ENCODE measurements around the gene ARHGEF1.
"Not testable (repeated sequence)": the region's sequence is repeated elsewhere in the genome, so short reads cannot be mapped to it uniquely, and the experiment has no call there.

The ARHGEF1 gene

DNA sequence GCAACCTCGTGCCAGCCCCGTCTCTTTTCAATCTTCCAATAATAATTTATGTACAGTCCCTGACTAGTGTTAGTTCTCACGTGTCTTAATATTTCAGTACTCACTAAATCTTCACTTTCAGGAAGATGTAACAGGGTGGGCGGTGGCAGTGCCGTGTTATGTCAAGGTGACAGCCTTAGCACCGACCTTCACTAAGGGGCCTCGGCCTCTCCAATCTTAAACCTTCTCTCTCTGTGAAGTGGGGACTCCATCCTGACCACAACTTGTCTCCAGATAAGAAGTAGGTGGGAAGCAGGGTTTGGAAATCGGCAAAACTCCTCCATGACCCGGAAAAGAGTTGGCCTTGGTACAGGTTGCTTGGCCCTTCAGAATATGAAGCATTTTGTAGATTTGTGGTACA lies 21.1 kb upstream of the ARHGEF1 start:
- no peak for DNase-seq (ENCODE audit: low read depth in 2 of 2)

DNA sequence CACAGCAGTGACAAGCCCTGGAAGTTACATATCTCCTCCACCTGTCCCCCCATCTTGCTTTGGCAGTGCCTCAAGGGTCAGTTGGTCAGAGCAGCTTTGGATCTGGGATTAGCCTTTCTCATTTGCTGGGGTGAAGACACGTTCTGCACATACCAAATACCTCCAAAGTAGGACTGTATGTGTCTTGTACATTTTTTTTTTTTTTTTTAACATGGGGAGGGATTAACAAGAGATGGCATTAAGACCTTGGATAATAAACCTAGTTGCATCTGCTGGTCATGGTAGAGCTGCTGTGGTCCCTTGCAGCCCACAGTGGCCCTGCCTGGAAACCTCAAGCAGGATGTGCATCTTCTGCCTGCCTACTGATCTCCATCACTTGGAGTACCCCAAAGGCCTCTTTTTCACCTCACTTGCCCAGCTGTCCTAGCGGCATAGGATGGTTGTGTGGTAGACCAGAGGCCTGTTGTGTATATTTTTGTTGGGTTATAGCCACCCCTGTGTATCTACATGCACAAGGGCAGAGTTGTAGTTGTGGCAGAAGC lies 20.5 kb upstream of the ARHGEF1 start:
- no peak for DNase-seq (ENCODE audit: low read depth in 2 of 2)

DNA sequence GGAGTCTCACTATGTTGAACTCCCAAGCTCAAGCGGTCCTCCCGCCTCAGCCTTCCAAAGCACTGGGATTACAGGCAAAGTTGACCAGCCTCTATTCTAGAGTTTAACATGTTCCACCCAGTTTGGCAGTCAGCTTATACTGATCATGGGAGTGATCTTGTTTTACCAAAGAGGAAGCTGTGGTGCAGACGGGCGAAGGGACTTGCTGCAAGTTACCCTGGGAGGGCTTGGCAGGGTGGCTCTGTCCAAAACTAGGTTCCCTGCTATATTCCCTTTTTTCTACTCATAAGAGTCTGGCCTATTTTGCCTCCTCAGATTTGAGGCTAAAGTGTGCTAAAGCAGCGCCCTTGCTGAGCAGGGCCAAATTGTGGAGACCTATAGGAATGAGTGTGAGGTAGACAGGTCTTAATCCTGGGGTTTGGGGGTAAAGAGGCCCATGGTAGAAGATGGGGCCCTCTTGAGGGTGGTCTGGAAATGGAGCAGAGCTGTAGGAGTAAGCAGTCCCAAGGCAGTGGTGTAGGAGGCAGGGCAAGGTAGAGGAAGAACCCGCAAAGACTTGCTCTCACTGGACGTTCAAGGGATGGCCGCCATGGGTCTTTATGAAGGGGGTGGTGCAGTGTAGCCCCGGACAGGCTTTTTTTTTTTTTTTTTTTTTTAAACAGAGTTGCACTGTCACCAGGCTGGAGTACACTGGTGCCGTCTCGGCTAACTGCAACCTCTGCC lies 19.6 kb upstream of the ARHGEF1 start:
- DNase-seq (ENCODE audit: low read depth in 2 of 2): no peak

DNA sequence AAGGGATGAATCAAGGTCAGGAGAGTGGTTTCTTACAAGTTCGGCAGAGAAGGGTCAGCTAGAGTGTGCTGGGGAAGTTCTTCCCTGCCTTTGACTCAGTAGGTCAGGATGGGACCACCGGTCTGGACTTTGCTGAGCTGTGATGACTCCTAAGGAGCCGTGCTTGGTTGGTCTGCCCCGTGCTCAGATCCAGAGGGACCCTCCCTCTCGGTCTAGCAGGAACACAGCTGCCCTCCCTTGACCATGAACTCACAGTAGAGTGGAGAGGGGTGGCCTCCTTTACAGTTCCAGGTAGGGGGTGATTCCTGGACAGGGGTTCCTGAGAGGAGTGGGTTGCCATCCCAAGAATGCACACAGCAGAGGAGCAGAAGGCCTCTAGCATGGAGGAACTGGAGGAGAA lies 18.6 kb upstream of the ARHGEF1 start:
- DNase-seq (ENCODE audit: low read depth in 2 of 2): no peak

DNA sequence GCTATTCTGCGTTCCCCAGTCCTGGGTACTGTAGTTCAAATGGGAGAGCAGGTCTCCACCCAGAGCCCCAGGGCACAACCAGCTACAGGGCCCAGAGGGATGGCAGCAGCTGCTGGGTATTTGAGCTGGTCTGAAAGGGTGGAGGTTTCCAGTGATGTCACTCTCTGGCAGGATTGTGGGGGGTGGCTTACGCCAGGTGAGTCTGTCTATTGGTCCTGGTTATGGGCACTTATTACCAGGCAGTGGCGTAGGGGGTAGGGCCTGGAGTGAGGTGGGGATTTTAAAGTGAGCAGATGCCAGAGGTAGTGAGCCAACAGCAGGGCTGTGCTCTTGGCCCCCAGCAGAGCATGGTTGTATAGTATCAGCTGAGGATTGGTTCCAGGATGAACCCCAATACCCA lies 16.7 kb upstream of the ARHGEF1 start:
- DNase-seq (ENCODE audit: low read depth in 2 of 2): no peak

DNA sequence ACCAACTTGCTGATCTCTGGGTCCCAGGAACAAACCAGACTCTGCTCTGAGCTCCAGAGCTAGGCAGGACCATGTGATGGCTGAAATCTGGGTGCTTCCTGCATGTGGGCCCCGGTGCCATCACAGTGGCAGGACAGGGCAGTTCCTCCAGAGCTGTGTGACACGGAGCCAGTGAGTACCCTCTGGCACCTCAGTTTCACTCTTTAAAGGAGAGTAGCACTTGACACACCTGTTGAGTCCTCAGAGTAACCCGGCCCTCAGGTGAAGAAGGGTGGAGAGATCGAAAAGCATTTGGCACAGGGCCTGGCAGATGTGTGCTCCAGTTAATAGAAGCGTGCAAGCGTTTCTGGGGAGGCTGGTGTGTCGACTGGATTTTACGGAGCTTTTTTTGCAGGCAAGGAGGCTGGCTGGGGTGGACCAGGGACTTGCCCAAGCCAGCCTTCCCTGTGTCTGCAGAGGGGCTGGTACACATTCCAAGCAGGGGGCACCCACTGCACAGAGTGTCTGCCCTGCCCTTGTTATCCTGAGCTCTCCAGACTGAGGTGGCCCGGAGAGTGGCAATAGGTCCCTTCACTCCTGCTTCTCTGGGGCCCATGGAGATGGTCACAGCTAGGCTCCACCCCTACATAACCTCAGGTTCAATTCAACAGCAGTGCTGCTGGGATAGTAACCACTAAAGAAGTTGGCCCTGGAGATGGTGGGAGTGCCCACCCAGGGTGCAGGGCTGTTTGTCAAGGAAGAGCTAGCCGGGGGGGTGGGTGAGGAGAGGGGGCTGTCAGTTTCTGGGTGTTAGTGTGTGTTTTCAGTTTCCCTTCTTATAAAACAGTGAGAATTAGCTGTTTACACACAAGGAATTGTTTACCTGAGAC lies 14.6 kb upstream of the ARHGEF1 start:
- no peak for DNase-seq (ENCODE audit: low read depth in 2 of 2)

DNA sequence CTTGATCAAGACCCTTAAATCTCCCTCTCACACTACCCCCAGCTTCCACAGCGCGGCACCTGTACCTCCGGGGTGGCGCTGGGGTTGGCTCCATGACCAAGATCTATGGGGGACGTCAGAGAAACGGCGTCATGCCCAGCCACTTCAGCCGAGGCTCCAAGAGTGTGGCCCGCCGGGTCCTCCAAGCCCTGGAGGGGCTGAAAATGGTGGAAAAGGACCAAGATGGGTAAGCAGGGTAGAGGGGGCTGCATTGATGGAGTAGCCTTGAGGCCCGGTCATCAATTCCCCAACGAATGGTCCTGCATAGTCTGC lies 14.0 kb upstream of the ARHGEF1 start:
- no peak for DNase-seq (ENCODE audit: low read depth in 2 of 2)

DNA sequence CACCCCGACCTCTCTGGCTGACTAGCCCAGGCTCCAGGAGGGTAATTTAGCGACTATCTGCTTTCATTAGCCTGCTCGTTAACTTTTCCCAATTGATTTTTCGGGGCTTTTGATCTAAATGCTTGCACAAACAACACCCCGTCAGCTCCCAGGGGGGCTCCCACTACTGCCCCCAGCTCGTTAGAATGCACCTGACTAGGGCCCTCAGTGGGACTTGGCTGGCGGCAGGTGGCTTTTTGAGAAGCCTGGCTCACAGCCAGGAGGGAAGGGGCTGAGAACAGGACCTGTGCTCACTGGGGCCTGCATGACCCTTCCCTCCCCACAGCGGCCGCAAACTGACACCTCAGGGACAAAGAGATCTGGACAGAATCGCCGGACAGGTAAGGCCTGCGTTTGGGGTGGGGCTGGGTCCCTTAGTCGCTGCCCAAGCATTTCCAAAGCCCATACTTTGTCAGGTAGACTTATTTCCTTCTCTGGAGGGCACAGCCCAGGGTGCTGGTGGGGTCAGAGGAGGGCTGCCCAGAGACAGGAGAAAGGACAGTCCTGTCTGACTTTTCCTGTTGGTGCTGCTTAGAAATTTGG lies 13.5 kb upstream of the ARHGEF1 start:
- DNase-seq (ENCODE audit: low read depth in 2 of 2): no peak

DNA sequence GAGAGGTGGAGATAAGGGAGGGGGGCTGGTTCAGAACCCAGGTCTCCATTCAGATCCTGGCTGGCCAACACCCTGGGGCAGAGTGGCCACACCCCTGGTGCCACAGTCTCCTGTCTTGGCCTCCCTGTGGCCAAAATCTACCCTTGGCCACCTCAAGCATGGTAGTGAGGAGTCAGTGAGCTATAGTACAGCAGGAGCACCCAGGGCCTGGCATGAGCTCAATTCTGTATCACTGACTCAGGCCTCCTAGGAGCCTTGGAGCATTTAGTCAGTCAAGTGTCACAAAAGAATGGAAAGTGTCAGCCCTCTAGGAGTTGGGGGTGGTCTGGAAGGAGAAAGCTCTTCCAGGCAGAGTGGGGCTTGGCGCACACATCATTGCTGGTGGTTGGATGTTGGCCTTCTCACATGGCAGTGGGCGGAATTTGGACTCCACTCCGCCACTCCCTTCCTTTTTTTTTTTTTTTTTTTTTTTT lies 12.5 kb upstream of the ARHGEF1 start:
- DNase-seq (ENCODE audit: low read depth in 2 of 2): no peak

DNA sequence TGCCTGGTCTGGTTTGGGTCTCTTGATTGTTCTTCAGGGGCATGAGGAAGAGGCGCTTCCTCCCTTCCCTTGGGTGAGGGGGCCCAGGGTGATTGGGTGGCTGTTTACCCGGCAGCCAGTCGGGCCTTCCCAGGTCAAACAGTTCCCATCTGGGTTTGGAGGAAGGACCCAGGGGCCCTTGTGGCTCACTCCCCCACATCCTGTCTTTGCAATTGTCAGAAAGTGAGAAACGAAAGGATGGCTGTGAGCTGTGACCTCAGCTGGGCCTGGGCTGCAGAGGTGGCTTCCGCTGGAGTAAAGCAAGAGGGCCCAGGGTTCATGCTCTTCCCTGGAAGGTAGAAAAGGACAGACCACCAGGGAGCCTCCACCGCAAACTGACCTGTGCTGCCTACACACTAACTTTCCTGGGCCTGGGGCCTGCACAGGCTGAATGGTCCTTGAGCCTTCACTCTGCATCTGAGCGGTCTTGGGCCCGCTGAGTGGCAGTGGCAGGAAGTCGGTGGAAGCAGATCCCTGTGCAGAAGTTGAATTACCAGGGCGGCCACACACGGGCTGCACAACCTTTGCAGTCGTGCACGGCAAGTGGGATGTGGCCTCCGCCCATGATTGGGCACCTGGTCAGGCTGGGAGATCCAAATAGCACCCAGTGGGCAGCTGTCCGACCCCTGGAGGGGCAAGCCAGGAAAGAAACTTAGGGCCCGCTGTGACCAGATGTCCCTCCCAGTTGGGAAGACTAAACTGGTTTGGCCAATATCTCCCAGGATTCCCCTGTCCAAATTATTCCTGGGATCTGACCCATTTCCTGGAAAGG lies 11.2 kb upstream of the ARHGEF1 start:
- no peak for DNase-seq (ENCODE audit: low read depth in 2 of 2)

DNA sequence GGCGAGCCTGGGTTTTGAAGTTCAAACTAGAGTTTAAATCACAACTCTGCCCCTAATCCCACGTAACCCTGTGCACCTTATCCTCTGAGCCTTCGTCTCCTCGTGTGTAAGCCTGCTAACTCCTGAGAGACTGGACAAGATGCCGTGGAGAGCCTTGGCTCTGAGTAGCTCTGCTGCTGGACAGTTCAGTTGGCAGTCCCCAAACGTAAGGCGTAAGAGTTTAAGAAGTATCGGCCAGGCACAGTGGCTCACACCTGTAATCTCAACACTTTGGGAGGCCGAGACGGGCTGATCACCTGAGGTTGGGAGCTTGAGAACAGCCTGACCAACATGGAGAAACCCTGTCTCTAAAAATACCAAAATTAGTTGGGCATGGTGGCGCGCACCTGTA lies 10.6 kb upstream of the ARHGEF1 start:
- no peak for DNase-seq (ENCODE audit: low read depth in 2 of 2)

DNA sequence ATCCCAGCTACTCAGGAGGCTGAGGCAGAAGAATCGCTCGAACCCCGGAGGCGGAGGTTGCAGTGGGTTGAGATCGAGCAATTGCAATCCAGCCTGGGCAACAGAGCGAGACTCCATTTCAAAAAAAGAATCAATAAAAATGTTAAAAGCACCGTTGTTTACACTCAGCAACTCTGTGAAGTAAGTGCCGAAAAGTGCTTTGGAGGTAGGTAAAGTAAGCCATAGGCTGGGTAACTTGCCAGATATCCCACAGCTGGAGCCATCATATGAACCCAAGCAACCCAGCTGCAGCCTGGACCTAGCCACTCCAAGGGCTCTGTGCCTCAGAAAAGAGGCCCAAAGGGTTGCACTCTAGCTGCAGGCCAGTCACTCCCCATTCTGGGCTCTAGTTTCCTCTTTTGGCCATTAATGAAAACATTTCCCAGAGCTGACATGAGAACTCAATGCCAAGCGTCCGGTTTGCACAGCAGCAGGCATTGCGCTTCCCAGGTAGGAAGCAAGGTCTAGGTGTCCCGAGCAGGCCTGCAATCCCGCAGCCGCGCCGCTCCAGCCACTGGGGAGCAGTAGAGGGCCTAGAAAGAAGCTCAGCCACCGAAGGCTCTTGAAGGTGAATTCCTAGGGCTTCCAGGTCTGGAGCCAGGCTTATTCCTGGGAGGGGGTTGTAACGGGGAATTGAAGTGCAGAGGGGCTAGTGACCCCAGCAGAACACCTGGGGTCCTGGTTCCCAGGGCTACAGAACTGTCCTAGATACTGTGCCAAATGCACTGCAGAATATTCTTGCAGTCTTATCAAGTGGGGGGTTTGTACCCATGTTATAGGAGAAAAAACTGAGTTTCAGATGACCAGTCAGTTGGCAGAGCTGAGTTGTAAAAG lies 10.0 kb upstream of the ARHGEF1 start:
- DNase-seq (ENCODE audit: low read depth in 2 of 2): no peak

DNA sequence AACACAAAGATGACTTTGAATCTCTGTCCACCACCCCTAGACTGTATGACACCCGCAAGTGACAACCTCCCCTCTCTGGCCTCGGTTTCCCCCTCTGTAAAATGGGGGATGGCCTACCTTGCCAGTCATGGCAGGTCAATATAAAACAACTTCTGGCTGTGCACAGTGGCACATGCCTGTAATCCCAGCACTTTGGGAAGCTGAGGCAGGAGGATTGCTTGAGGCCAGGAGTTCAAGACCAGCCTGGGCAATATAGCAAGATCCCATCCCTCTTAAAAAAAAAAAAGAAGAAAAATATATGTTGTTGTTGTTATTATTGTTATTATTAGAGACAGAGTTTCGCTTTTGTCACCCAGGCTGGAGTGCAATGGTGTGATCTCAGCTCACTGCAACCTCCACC lies 7.0 kb upstream of the ARHGEF1 start:
- DNase-seq (ENCODE audit: low read depth in 2 of 2): not testable (repeated sequence)

DNA sequence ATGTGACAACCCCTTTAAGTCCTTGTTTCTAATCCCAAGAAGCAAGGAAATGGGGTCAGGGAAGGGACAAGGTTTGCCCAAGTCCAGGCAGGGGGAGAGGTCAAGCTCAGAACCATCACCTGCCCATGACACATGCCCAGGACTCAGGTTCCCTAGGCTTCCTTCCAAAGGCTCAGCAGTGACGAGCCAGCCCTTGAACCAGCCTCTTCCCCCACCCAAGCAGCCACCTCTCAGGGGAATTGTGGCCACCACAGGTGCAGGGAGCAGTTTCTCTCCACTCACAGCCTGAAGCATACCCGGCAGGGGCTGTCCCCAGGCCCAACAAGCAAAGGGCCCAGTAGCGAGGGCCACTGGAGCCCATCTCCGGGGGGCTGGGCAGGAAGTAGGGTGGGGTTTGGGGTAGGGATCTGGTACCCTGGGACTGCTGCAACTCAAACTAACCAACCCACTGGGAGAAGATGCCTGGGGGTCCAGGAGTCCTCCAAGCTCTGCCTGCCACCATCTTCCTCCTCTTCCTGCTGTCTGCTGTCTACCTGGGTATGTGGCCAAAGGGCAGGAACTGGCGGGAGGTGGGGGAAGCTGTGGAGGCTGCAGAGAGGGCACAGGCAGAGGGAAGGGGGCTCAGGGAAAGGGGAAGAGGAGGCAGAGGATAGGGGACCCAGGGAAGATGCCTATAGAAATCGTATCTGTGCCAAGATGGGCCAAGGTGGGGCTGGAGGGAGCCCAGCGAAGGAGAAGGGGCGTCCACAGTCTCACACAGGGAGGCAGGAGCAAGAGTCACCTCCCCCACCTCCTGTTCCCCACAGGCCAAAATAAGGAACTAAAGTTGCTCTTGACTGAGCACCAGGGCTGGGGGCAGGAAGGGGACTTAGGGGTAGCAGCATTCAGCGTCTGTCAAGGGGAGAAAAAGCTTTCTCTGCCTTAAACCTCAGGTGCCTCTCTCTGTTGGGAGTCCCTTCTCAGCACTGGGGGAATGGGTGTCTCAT lies 5.8 kb upstream of the ARHGEF1 start, which contains the start of gene CD79A:
TSS of gene CD79A (plus strand) at position 433 of the 986 bp plus-strand sequence. CDS start at position 459, 26 bp downstream.
- DNase-seq (ENCODE audit: low read depth in 2 of 2): no peak

DNA sequence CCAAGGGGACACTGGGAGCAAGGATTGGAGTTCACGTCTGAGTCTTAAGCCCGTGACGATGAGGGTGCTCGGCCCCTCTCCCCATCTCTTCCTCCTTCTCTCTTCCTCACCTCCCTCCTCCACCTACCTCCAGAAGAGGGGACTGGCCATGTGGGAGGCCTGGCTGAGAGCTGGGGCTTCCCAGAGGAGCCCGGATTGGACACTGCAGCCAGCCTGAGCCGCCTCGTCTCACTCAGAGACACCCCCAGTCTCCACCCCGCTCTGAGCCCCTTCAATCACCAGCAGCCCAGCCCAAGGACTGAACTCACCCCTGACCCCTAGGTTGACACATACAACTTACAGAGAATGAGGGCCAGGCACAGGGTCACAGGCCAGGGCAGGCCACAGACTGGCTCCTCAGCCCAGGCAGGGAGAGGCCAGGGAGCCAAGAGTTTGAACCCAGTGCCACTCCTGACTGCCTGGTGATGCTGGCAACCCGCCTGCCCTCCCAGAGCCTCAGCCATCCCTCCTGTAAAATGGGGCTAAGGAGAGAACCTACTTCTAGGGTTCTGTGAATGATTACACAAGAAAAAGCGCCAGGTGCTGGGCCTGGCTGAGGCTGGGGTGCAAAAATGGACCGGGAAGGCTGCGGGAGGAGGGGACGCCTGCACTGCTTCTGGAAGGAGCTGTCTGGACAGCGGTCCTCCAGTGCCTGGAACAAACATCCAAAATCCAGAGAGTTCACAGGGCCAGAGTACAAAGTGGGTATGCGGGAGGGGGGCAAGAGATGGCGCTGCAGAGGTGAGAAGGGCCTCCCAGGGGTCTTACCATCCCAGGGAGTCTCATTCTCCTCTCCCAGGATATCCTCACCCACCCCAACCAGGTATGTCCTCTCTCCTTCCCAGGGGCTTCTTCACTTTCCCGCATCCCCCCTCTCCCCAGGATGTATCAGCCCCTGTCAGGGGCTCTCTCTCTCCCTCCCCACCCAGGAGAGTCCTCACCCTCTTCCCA lies 4.8 kb upstream of the ARHGEF1 start:
- DNase-seq (ENCODE audit: low read depth in 2 of 2): no peak

DNA sequence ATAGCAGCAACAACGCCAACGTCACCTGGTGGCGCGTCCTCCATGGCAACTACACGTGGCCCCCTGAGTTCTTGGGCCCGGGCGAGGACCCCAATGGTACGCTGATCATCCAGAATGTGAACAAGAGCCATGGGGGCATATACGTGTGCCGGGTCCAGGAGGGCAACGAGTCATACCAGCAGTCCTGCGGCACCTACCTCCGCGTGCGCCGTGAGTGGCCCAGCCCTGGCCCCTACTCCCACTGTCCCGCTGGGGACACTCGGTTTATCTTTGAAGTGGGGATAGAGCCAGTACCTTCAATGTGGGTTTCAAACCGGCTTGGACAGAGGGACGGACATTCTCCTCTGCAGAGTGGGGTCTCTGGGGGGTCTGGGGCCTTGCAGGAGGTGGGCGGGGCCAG lies 3.9 kb upstream of the ARHGEF1 start:
- DNase-seq (ENCODE audit: low read depth in 2 of 2): no peak

DNA sequence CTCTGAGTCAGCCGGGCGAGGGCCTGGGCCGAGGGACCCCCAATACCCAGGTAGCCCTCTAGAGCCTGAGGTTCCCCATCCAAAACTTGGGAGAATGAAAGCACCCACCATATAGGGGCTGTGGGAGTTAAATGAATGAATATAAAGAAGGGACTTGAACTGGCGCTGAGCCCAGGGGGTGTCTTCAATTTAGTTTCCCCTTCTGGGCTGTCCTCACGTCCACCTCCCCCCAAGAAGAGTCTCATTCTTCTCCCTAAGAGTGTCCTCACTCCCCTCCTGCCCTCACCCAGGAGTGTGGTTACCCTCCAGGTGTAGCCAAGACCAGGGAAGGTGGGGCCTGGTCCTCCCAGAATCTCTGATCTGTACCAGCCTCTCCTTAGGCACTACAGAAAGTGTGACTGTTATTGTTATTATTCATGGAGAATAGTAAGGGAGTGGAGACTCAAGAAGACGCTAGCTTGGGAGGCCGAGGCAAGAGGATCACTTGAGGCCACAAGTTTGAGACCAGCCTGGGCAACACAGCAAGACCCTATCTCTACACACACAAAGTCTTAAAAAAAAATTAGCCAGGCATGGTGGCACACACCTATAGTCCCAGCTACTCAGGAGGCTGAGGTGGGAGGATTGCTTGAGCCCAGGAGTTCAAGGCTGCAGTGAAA lies 3.2 kb upstream of the ARHGEF1 start:
- no peak for DNase-seq (ENCODE audit: low read depth in 2 of 2)

DNA sequence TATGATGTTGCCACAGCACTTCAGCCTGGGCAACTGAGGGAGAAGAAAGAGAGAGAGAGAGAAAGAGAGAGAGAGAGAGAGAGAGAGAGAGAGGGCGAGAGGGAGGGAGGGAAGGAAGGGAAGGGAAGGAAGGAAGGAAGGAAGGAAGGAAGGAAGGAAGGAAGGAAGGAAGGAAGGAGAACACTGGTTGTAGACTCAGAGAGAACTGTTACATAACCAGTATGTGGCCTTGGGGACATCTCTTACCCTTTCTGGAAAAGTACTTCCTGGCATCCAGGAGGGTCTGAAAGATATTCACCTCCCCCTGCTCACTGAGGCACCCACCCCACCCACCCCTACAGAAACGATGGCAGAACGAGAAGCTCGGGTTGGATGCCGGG lies 2.7 kb upstream of the ARHGEF1 start:
- DNase-seq (ENCODE audit: low read depth in 2 of 2): no peak

Data from stimulated activated CD4-positive, alpha-beta T cell treated with anti-CD3 and anti-CD28 coated beads, Interleukin-1b, Interleukin-23, amount 100 ng/mL, for 1 hour (primary cell).